Spleen (tissue), 7 donors: ENCODE data around the gene EHBP1L1.

Experiments used
- POLR2A ChIP-seq, 3 donors: fragments of 450-650 bp; IDR thresholded peaks; one replicate each; pipeline ENCODE4 v1.5.1; 2017; ENCODE audit warnings: antibody characterized with exemption in 3 of 3, mild to moderate bottlenecking in 1 of 3
- POLR2AphosphoS5 ChIP-seq, 3 donors: sonication (generic); formaldehyde crosslinking; IDR thresholded peaks; one replicate each; pipeline ENCODE4 v1.5.1; 2017; ENCODE audit warnings: antibody characterized with exemption in 3 of 3
- TF ChIP-seq, protein P1 (sequence below), 11 experiments: fragments of 200-600 bp in 7 of 11; fragments of 450-650 bp in 4 of 11; sonication (generic) in 4 of 11; IDR thresholded peaks in 8 of 11; conservative IDR thresholded peaks in 3 of 11; 1 replicate in 7 of 11; 2 replicates in 4 of 11; pipeline versions ENCODE4 v1.4.0 to v1.8.0; 2016 to 2021; ENCODE audit warnings: antibody characterized with exemption in 11 of 11, inconsistent platforms in 4 of 11, mild to moderate bottlenecking in 1 of 11
- donor health status: DM: no; HTN: no; CAD: no; lungs with moderate emphysema.
- donor health status: DM: no; HTN: no; CAD: no.
- donor health status: DM: no; HTN: no; CAD: no.

DNA sequence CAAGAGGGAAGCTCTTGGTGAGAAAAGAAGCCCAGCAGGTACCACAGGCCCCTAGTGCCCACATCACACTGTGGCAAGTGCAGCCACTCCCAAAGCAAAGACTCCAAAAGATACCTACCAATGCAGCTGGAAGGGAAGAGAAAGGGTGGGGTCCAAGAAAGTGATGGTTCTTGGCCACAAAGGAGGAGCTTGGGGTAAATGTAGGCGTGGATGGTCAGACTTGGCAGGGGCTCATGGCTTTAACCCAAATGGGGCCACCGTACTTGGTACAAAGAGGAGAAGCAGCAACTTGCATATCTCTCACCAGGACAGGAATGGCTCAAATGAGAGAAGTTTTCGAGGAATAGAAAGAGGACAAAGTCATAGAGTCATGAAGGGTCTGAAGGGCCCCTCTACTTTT lies 33.4 kb downstream of the EHBP1L1 start:
- TF ChIP-seq, protein P1, sequence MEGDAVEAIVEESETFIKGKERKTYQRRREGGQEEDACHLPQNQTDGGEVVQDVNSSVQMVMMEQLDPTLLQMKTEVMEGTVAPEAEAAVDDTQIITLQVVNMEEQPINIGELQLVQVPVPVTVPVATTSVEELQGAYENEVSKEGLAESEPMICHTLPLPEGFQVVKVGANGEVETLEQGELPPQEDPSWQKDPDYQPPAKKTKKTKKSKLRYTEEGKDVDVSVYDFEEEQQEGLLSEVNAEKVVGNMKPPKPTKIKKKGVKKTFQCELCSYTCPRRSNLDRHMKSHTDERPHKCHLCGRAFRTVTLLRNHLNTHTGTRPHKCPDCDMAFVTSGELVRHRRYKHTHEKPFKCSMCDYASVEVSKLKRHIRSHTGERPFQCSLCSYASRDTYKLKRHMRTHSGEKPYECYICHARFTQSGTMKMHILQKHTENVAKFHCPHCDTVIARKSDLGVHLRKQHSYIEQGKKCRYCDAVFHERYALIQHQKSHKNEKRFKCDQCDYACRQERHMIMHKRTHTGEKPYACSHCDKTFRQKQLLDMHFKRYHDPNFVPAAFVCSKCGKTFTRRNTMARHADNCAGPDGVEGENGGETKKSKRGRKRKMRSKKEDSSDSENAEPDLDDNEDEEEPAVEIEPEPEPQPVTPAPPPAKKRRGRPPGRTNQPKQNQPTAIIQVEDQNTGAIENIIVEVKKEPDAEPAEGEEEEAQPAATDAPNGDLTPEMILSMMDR (IDR thresholded peaks at IDR 0.05 in 8 of 11, conservative IDR thresholded peaks at IDR 0.05 in 3 of 11): no peak
- no peak for TF ChIP-seq POLR2AphosphoS5 (IDR thresholded peaks at IDR 0.05)
- no peak for TF ChIP-seq POLR2A (IDR thresholded peaks at IDR 0.05)
